GM23338 (cell line): ENCODE measurements around the gene UBE3C. TPM values are rescaled to one million over a fixed set of nuclear protein-coding genes. Genes with fewer than 3 reads are reported as not detected.

Experiments
- ATAC-seq: fragments of 200-7000 bp; cut with Tn5 transposase; 3 replicates; pipeline ENCODE4 v1.9.1; 2020
- DNase-seq: peaks from one replicate; pipeline ENCODE4 v3.0.0-alpha.2; 2015; ENCODE audit warnings: low spot score
- H2AFZ ChIP-seq: fragments of 200-600 bp; sonication (generic); 2 replicates; pipeline ENCODE4 v1.8.0; 2016; ENCODE audit warnings: antibody characterized with exemption, mild to moderate bottlenecking, moderate library complexity
- H3F3A ChIP-seq: fragments of 200-600 bp; sonication (generic); replicated peaks from 2 replicates; pipeline ENCODE4 v1.8.0; 2017; ENCODE audit warnings: antibody characterized with exemption, mixed run types, low read depth
- H3K27ac ChIP-seq: fragments of 200-600 bp; sonication (generic); 2 replicates; pipeline ENCODE4 v1.6.1; 2016; ENCODE audit warnings: low read depth
- H3K27me3 ChIP-seq: fragments of 200-600 bp; sonication (generic); 2 replicates; pipeline ENCODE4 v1.8.0; 2016; ENCODE audit warnings: mild to moderate bottlenecking, mixed run types, moderate library complexity; ENCODE audit not compliant: insufficient read depth
- H3K36me3 ChIP-seq: fragments of 200-600 bp; sonication (generic); 2 replicates; pipeline ENCODE4 v1.8.0; 2016; ENCODE audit warnings: mild to moderate bottlenecking; ENCODE audit not compliant: insufficient read depth
- H3K4me1 ChIP-seq: fragments of 200-600 bp; sonication (generic); 2 replicates; pipeline ENCODE4 v1.8.0; 2016; ENCODE audit warnings: mild to moderate bottlenecking, moderate library complexity; ENCODE audit not compliant: insufficient read depth
- H3K4me2 ChIP-seq: fragments of 200-600 bp; sonication (generic); 2 replicates; pipeline ENCODE4 v1.7.1; 2017; ENCODE audit warnings: mixed run types
- H3K4me3 ChIP-seq: fragments of 200-600 bp; sonication (generic); 2 replicates; pipeline ENCODE4 v1.6.1; 2016; ENCODE audit warnings: mixed run types
- H3K79me2 ChIP-seq: fragments of 200-600 bp; sonication (generic); replicated peaks from 2 replicates; pipeline ENCODE4 v1.8.0; 2017; ENCODE audit warnings: mild to moderate bottlenecking; ENCODE audit not compliant: insufficient read depth
- H3K9me2 ChIP-seq: fragments of 200-600 bp; sonication (generic); 2 replicates; pipeline ENCODE4 v1.8.0; 2017; ENCODE audit not compliant: insufficient read depth
- H4K20me1 ChIP-seq: fragments of 200-600 bp; sonication (generic); replicated peaks from 2 replicates; pipeline ENCODE4 v1.8.0; 2017; ENCODE audit warnings: mild to moderate bottlenecking; ENCODE audit not compliant: insufficient read depth
- H3K27ac Mint-ChIP-seq: 2 replicates; pipeline ENCODE4 v1.8.0; 2020; ENCODE audit warnings: inconsistent platforms, mild to moderate bottlenecking, moderate library complexity, mixed read lengths
- H3K27me3 Mint-ChIP-seq: 3 replicates; pipeline ENCODE4 v1.8.0; 2022; ENCODE audit warnings: low read depth, mild to moderate bottlenecking, moderate library complexity, mixed read lengths, inconsistent platforms; ENCODE audit not compliant: insufficient read depth, poor library complexity
- H3K36me3 Mint-ChIP-seq: 3 replicates; pipeline ENCODE4 v1.8.0; 2021; ENCODE audit warnings: low read depth, mild to moderate bottlenecking, inconsistent platforms, moderate library complexity, mixed read lengths
- H3K4me1 Mint-ChIP-seq: 3 replicates; pipeline ENCODE4 v1.8.0; 2020; ENCODE audit warnings: mild to moderate bottlenecking, inconsistent platforms, mixed read lengths
- H3K4me3 Mint-ChIP-seq: 3 replicates; pipeline ENCODE4 v1.8.0; 2021; ENCODE audit warnings: moderate library complexity, mild to moderate bottlenecking, inconsistent platforms, mixed read lengths
- H3K9me3 Mint-ChIP-seq: 3 replicates; pipeline ENCODE4 v1.8.0; 2020; ENCODE audit warnings: moderate library complexity, mild to moderate bottlenecking, inconsistent platforms, mixed read lengths
- CREB1 ChIP-seq: fragments of 250-450 bp; sonication (Bioruptor Pico); IDR thresholded peaks from 2 replicates; pipeline ENCODE4 v1.5.0; 2020; ENCODE audit warnings: low read depth, mild to moderate bottlenecking, moderate library complexity
- EZH2 ChIP-seq: fragments of 200-600 bp; sonication (generic); IDR thresholded peaks from one replicate; pipeline ENCODE4 v1.8.0; 2017; ENCODE audit warnings: antibody characterized with exemption, mild to moderate bottlenecking, low read depth; ENCODE audit not compliant: unreplicated experiment
- EZH2phosphoT487 ChIP-seq: fragments of 200-600 bp; sonication (generic); IDR thresholded peaks from one replicate; pipeline ENCODE4 v1.8.1; 2018; ENCODE audit warnings: antibody characterized with exemption; ENCODE audit not compliant: unreplicated experiment
- JUNB ChIP-seq: IDR thresholded peaks from one replicate; pipeline ENCODE4 v1.6.1; 2016; ENCODE audit warnings: antibody characterized with exemption; ENCODE audit not compliant: unreplicated experiment
- NANOG ChIP-seq: IDR thresholded peaks from 2 replicates; pipeline ENCODE4 v1.6.1; 2016; ENCODE audit warnings: antibody characterized with exemption, borderline replicate concordance
- POLR2AphosphoS5 ChIP-seq: IDR thresholded peaks from 2 replicates; pipeline ENCODE4 v1.6.1; 2016; ENCODE audit warnings: antibody characterized with exemption, low read depth
- STAT1 ChIP-seq: IDR thresholded peaks from one replicate; pipeline ENCODE4 v1.6.1; 2016; ENCODE audit warnings: antibody characterized with exemption; ENCODE audit not compliant: unreplicated experiment
- ZNF114 ChIP-seq: fragments of 250-450 bp; sonication (Bioruptor Pico); IDR thresholded peaks from 2 replicates; pipeline ENCODE4 v1.5.0; 2020; ENCODE audit warnings: mild to moderate bottlenecking, moderate library complexity
- ZNF331 ChIP-seq: fragments of 250-450 bp; sonication (Bioruptor Pico); IDR thresholded peaks from 2 replicates; pipeline ENCODE4 v1.5.0; 2020; ENCODE audit warnings: low read depth, mild to moderate bottlenecking, moderate library complexity
- polyA plus RNA-seq: library from polyadenylated mRNA; unstranded; fragments of >200 nt; fragmentation: Nextera tagmentation; extraction: Ambion mirVana; gene quantifications from 2 replicates; pipeline ENCODE4 v1.2.1, GENCODE V29; 2016
- total RNA-seq: library from RNA; depleted of rRNA; stranded (reverse); fragments of >200 nt; shearing (Covaris generic); gene quantifications from 2 replicates; pipeline ENCODE4 v1.2.3, GENCODE V29; 2014
- TF ChIP-seq, protein P1 (sequence below), 2 experiments: fragments of 200-600 bp in 1 of 2; sonication (generic) in 1 of 2; conservative IDR thresholded peaks; 2 replicates each; pipeline versions ENCODE4 v1.5.1 to v1.6.1; 2016 to 2017; ENCODE audit warnings: antibody characterized with exemption in 2 of 2, low read depth in 2 of 2, mild to moderate bottlenecking in 2 of 2, moderate library complexity in 1 of 2
- TF ChIP-seq, protein P2 (sequence below): IDR thresholded peaks from one replicate; pipeline ENCODE4 v1.6.1; 2018; ENCODE audit warnings: antibody characterized with exemption; ENCODE audit not compliant: unreplicated experiment
- TF ChIP-seq, protein P3 (sequence below): IDR thresholded peaks from 2 replicates; pipeline ENCODE4 v1.6.1; 2016; ENCODE audit warnings: antibody characterized with exemption
- TF ChIP-seq, protein P4 (sequence below): fragments of 250-450 bp; sonication (Bioruptor Pico); IDR thresholded peaks from 2 replicates; pipeline ENCODE4 v1.5.0; 2020; ENCODE audit warnings: mild to moderate bottlenecking, moderate library complexity

Gene UBE3C
- total and polyA plus RNA-seq, 2 experiments from 2014 or later: 16.8 to 76.9 TPM

DNA sequence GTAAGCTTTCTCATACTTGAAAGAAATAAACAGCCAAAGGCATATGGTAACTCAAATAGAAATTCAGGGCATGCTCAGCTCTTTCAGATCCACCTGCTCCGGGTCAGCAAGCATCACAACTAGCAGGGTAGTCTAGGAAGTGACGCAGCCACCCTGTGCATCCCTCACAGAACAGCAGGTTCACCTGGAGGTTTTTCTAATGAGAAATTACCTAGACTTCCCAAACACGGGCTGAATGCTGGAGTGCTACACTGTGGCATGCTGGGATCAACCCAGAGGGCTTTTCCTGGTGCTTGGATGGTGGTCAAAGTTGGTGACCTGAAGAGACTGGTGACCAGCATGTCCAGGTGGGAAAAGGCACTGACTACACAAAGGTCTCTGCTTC is 131.3 kb downstream of the UBE3C start:
- DNase-seq (no peak), ATAC-seq (no peak)
- no peaks in the 10 kb centered on the region for H3K27me3 ChIP-seq
- no peaks in the 10 kb centered on the region for H3K79me2 ChIP-seq
- Mint-ChIP-seq H3K4me3 (no peak overlapping the region), H3K36me3 (peaks cover 24% of the 10 kb centered on the region), H3K4me1 (peaks cover 10% of the 10 kb centered on the region), H3K9me3 (no peaks in the 10 kb centered on the region), H3K27ac (no peak overlapping the region), H3K27me3 (peaks cover 9% of the 10 kb centered on the region)
- peak overlapping the region; percentile 73; the same call in 1 of the 2 replicates for H3K27ac ChIP-seq
- no peaks in the 10 kb centered on the region for H3K9me2 ChIP-seq
- peaks cover 6% of the 10 kb centered on the region; the same call in 1 of the 2 replicates for H3K36me3 ChIP-seq
- H3F3A ChIP-seq: peaks cover 32% of the 10 kb centered on the region; the same call in 1 of the 2 replicates
- H4K20me1 ChIP-seq: 0 out of 2 replicates have a peak, but pooled peaks cover 9% of the 10 kb centered on the region
- TF ChIP-seq, protein P1, sequence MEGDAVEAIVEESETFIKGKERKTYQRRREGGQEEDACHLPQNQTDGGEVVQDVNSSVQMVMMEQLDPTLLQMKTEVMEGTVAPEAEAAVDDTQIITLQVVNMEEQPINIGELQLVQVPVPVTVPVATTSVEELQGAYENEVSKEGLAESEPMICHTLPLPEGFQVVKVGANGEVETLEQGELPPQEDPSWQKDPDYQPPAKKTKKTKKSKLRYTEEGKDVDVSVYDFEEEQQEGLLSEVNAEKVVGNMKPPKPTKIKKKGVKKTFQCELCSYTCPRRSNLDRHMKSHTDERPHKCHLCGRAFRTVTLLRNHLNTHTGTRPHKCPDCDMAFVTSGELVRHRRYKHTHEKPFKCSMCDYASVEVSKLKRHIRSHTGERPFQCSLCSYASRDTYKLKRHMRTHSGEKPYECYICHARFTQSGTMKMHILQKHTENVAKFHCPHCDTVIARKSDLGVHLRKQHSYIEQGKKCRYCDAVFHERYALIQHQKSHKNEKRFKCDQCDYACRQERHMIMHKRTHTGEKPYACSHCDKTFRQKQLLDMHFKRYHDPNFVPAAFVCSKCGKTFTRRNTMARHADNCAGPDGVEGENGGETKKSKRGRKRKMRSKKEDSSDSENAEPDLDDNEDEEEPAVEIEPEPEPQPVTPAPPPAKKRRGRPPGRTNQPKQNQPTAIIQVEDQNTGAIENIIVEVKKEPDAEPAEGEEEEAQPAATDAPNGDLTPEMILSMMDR (conservative IDR thresholded peaks at IDR 0.05; ENCODE audit: low read depth in 2 of 2): no peak
- no peak for TF ChIP-seq ZNF331 (CRISPR knock-in tag)
- TF ChIP-seq CREB1 (CRISPR knock-in tag): no peak
- TF ChIP-seq EZH2: no peak
- TF ChIP-seq EZH2phosphoT487: no peak
- TF ChIP-seq JUNB: no peak
- no peak for TF ChIP-seq ZNF114 (CRISPR knock-in tag)
- no peak for TF ChIP-seq NANOG
- TF ChIP-seq, protein P2, sequence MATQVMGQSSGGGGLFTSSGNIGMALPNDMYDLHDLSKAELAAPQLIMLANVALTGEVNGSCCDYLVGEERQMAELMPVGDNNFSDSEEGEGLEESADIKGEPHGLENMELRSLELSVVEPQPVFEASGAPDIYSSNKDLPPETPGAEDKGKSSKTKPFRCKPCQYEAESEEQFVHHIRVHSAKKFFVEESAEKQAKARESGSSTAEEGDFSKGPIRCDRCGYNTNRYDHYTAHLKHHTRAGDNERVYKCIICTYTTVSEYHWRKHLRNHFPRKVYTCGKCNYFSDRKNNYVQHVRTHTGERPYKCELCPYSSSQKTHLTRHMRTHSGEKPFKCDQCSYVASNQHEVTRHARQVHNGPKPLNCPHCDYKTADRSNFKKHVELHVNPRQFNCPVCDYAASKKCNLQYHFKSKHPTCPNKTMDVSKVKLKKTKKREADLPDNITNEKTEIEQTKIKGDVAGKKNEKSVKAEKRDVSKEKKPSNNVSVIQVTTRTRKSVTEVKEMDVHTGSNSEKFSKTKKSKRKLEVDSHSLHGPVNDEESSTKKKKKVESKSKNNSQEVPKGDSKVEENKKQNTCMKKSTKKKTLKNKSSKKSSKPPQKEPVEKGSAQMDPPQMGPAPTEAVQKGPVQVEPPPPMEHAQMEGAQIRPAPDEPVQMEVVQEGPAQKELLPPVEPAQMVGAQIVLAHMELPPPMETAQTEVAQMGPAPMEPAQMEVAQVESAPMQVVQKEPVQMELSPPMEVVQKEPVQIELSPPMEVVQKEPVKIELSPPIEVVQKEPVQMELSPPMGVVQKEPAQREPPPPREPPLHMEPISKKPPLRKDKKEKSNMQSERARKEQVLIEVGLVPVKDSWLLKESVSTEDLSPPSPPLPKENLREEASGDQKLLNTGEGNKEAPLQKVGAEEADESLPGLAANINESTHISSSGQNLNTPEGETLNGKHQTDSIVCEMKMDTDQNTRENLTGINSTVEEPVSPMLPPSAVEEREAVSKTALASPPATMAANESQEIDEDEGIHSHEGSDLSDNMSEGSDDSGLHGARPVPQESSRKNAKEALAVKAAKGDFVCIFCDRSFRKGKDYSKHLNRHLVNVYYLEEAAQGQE: no peak
- TF ChIP-seq POLR2AphosphoS5: no peak
- TF ChIP-seq, protein P3, sequence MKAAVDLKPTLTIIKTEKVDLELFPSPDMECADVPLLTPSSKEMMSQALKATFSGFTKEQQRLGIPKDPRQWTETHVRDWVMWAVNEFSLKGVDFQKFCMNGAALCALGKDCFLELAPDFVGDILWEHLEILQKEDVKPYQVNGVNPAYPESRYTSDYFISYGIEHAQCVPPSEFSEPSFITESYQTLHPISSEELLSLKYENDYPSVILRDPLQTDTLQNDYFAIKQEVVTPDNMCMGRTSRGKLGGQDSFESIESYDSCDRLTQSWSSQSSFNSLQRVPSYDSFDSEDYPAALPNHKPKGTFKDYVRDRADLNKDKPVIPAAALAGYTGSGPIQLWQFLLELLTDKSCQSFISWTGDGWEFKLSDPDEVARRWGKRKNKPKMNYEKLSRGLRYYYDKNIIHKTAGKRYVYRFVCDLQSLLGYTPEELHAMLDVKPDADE: no peak
- TF ChIP-seq, protein P4, sequence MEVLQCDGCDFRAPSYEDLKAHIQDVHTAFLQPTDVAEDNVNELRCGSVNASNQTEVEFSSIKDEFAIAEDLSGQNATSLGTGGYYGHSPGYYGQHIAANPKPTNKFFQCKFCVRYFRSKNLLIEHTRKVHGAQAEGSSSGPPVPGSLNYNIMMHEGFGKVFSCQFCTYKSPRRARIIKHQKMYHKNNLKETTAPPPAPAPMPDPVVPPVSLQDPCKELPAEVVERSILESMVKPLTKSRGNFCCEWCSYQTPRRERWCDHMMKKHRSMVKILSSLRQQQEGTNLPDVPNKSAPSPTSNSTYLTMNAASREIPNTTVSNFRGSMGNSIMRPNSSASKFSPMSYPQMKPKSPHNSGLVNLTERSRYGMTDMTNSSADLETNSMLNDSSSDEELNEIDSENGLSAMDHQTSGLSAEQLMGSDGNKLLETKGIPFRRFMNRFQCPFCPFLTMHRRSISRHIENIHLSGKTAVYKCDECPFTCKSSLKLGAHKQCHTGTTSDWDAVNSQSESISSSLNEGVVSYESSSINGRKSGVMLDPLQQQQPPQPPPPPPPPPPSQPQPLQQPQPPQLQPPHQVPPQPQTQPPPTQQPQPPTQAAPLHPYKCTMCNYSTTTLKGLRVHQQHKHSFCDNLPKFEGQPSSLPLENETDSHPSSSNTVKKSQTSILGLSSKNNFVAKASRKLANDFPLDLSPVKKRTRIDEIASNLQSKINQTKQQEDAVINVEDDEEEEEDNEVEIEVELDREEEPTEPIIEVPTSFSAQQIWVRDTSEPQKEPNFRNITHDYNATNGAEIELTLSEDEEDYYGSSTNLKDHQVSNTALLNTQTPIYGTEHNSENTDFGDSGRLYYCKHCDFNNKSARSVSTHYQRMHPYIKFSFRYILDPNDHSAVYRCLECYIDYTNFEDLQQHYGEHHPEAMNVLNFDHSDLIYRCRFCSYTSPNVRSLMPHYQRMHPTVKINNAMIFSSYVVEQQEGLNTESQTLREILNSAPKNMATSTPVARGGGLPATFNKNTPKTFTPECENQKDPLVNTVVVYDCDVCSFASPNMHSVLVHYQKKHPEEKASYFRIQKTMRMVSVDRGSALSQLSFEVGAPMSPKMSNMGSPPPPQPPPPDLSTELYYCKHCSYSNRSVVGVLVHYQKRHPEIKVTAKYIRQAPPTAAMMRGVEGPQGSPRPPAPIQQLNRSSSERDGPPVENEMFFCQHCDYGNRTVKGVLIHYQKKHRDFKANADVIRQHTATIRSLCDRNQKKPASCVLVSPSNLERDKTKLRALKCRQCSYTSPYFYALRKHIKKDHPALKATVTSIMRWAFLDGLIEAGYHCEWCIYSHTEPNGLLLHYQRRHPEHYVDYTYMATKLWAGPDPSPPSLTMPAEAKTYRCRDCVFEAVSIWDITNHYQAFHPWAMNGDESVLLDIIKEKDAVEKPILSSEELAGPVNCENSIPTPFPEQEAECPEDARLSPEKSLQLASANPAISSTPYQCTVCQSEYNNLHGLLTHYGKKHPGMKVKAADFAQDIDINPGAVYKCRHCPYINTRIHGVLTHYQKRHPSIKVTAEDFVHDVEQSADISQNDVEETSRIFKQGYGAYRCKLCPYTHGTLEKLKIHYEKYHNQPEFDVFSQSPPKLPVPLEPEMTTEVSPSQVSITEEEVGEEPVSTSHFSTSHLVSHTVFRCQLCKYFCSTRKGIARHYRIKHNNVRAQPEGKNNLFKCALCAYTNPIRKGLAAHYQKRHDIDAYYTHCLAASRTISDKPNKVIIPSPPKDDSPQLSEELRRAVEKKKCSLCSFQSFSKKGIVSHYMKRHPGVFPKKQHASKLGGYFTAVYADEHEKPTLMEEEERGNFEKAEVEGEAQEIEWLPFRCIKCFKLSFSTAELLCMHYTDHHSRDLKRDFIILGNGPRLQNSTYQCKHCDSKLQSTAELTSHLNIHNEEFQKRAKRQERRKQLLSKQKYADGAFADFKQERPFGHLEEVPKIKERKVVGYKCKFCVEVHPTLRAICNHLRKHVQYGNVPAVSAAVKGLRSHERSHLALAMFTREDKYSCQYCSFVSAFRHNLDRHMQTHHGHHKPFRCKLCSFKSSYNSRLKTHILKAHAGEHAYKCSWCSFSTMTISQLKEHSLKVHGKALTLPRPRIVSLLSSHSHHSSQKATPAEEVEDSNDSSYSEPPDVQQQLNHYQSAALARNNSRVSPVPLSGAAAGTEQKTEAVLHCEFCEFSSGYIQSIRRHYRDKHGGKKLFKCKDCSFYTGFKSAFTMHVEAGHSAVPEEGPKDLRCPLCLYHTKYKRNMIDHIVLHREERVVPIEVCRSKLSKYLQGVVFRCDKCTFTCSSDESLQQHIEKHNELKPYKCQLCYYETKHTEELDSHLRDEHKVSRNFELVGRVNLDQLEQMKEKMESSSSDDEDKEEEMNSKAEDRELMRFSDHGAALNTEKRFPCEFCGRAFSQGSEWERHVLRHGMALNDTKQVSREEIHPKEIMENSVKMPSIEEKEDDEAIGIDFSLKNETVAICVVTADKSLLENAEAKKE (CRISPR knock-in tag): no peak
- no peak for TF ChIP-seq STAT1
- peaks cover 5% of the 10 kb centered on the region; the same call in 1 of the 2 replicates for H3K4me1 ChIP-seq
- no peak overlapping the region for H3K4me3 ChIP-seq
- no peak overlapping the region for H2AFZ ChIP-seq
- H3K4me2 ChIP-seq: no peak overlapping the region
